ENCODE data around the gene ACTN4. TPM values are rescaled to one million over a fixed set of nuclear protein-coding genes. Genes with fewer than 3 reads are reported as not detected.

The ACTN4 gene
- total RNA-seq, 1 experiment from 2014 or later: 3,297 TPM

DNA sequence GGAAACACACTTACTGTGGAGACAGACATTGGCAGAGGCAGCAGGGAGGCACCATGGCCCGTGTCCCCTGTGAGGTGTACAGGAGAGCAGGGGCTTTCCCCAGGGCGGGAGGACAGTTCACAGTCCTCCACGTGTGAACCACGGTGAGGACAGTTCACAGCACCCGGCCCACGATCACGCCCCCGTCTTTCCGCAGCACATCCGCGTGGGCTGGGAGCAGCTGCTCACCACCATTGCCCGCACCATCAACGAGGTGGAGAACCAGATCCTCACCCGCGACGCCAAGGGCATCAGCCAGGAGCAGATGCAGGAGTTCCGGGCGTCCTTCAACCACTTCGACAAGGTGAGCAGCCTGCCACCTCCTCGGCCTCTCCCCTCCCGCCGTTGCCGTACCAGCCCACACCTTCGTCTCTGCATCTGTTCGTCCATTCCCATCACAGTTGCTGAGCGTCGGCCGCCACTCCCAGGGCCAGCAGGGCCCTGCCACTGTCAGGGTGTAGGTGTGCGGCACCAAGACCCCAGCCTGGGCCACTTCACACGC is 79.4 kb downstream of the ACTN4 start:
- in situ Hi-C loops (cut with HindIII; ENCODE audit: low pct_unique_long_range_greater_than_20kb, low sequenced_read_pairs) (no loop called here), intact Hi-C loops (cut with micrococcal nuclease; ENCODE audit: unreplicated experiment) (loop anchor here (5.0 kb wide), 1 partner anchor 75 kb away; no protein-coding TSS in a partner anchor)
- Histone ChIP-seq H3K4me3 (ENCODE audit: low read depth in 2 of 2, low read length in 2 of 2) (no peak overlapping the region), H3K4me1 (ENCODE audit: control insufficient read depth, insufficient read depth, low read length) (peaks cover 88% of the 10 kb centered on the region), H3K27ac (ENCODE audit: low read length) (peak overlapping the region; percentile 69), H3K9me3 (ENCODE audit: control insufficient read depth, insufficient read depth, low read depth, low read length) (no peaks in the 10 kb centered on the region), H3K36me3 (ENCODE audit: control insufficient read depth, insufficient read depth, low read length) (peaks cover 77% of the 10 kb centered on the region), H3K27me3 (ENCODE audit: control insufficient read depth, insufficient read depth, low read length) (no peaks in the 10 kb centered on the region)
- ChIA-PET CTCF (interaction anchor here (1.2 kb wide), 1 partner anchor 11 kb away, joined by 3 read pairs; no protein-coding TSS in a partner anchor), POLR2A (interaction anchor here (0.6 kb wide), 1 partner anchor 105 kb away, joined by 4 read pairs; no protein-coding TSS in a partner anchor)
- no TSS peak for BruUV-seq (replicated peaks)
- DNase-seq (ENCODE audit: low read depth, low spot score) (no peak), ATAC-seq (no peak)
- TF ChIP-seq SIN3A (IDR thresholded peaks at IDR 0.05; ENCODE audit: borderline replicate concordance, insufficient read depth, low read depth, low read length) (no peak), REST (IDR thresholded peaks at IDR 0.05; ENCODE audit: insufficient read depth in 1 of 2, low read depth in 2 of 2, low read length in 1 of 2) (no peak), POLR2AphosphoS5 (IDR thresholded peaks at IDR 0.05; ENCODE audit: low read depth, low read length) (no peak; the same call in 1 of the 2 replicates), TCF7L2 (IDR thresholded peaks at IDR 0.05; ENCODE audit: low read depth, low read length) (no peak)
- TF ChIP-seq, protein P1, sequence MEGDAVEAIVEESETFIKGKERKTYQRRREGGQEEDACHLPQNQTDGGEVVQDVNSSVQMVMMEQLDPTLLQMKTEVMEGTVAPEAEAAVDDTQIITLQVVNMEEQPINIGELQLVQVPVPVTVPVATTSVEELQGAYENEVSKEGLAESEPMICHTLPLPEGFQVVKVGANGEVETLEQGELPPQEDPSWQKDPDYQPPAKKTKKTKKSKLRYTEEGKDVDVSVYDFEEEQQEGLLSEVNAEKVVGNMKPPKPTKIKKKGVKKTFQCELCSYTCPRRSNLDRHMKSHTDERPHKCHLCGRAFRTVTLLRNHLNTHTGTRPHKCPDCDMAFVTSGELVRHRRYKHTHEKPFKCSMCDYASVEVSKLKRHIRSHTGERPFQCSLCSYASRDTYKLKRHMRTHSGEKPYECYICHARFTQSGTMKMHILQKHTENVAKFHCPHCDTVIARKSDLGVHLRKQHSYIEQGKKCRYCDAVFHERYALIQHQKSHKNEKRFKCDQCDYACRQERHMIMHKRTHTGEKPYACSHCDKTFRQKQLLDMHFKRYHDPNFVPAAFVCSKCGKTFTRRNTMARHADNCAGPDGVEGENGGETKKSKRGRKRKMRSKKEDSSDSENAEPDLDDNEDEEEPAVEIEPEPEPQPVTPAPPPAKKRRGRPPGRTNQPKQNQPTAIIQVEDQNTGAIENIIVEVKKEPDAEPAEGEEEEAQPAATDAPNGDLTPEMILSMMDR (IDR thresholded peaks at IDR 0.05): no peak

GRCh38 chr19:38727306-38727867 is 79.9 kb downstream of the ACTN4 start:
- TF ChIP-seq, protein P1 (IDR thresholded peaks at IDR 0.05): no peak
- peak; percentile 23; the same call in 1 of the 2 replicates for TF ChIP-seq TCF7L2 (IDR thresholded peaks at IDR 0.05; ENCODE audit: low read depth, low read length)
- peak overlapping the region; percentile 69 for H3K27ac ChIP-seq (ENCODE audit: low read length)
- ChIA-PET CTCF (interaction anchor here (0.6 to 1.3 kb wide), 4 partner anchors 141 to 635 kb away, joined by 4 to 9 read pairs (median 6); partner anchors contain the start of genes MRPS12 and SARS2), POLR2A (interaction anchor here (0.6 kb wide), 1 partner anchor 105 kb away, joined by 4 read pairs; no protein-coding TSS in a partner anchor)
- H3K9me3 ChIP-seq (ENCODE audit: control insufficient read depth, insufficient read depth, low read depth, low read length): no peaks in the 10 kb centered on the region
- in situ Hi-C loops (cut with HindIII; ENCODE audit: low pct_unique_long_range_greater_than_20kb, low sequenced_read_pairs) (no loop called here), intact Hi-C loops (cut with micrococcal nuclease; ENCODE audit: unreplicated experiment) (loop anchor here (5.0 kb wide), 1 partner anchor 75 kb away; no protein-coding TSS in a partner anchor)
- no TSS peak for BruUV-seq (replicated peaks)
- peaks cover 71% of the 10 kb centered on the region for H3K36me3 ChIP-seq (ENCODE audit: control insufficient read depth, insufficient read depth, low read length)
- no peak overlapping the region for H3K4me3 ChIP-seq (ENCODE audit: low read depth in 2 of 2, low read length in 2 of 2)
- H3K4me1 ChIP-seq (ENCODE audit: control insufficient read depth, insufficient read depth, low read length): peaks cover 88% of the 10 kb centered on the region
- H3K27me3 ChIP-seq (ENCODE audit: control insufficient read depth, insufficient read depth, low read length): no peaks in the 10 kb centered on the region
- no peak for DNase-seq (ENCODE audit: low read depth, low spot score)
- ATAC-seq: no peak

All from Panc1 (cell line).